KG1 (cell line): ENCODE results near the gene TXLNG.
"Not testable (repeated sequence)": the region's sequence is repeated elsewhere in the genome, so short reads cannot be mapped to it uniquely, and the experiment has no call there.

Experiments used
- DNase-seq: peaks from one replicate; lab custom pipeline; 2025; lab: John Stamatoyannopoulos, UW

Gene TXLNG

GRCh38 chrX:16786139-16786790 is at the start of gene TXLNG:
TXLNG (plus strand) TSS chrX:16786466; CDS start chrX:16786488, 22 bp downstream.
- DNase-seq, result peak; percentile 86

- no peak for DNase-seq
Measured at GRCh38 chrX:16737024-16737423, 49.2 kb upstream of the TXLNG start.

GRCh38 chrX:16739574-16739973 is 46.7 kb upstream of the TXLNG start:
- no peak for DNase-seq

GRCh38 chrX:16743604-16744325 is 42.5 kb upstream of the TXLNG start:
- no peak for DNase-seq

GRCh38 chrX:16745102-16745501 is 41.2 kb upstream of the TXLNG start:
- no peak for DNase-seq

- DNase-seq, result no peak
Measured at GRCh38 chrX:16745659-16746058, 40.6 kb upstream of the TXLNG start.

GRCh38 chrX:16748425-16748824 is 37.8 kb upstream of the TXLNG start:
- DNase-seq, result no peak

GRCh38 chrX:16750136-16750535 is 36.1 kb upstream of the TXLNG start:
- DNase-seq, result no peak

GRCh38 chrX:16754019-16754418 is 32.2 kb upstream of the TXLNG start:
- DNase-seq, result no peak

GRCh38 chrX:16756724-16757123 is 29.5 kb upstream of the TXLNG start:
- DNase-seq, result no peak

GRCh38 chrX:16761500-16761899 is 24.8 kb upstream of the TXLNG start:
- DNase-seq, result not testable (repeated sequence)

GRCh38 chrX:16762579-16762978 is 23.7 kb upstream of the TXLNG start:
- no peak for DNase-seq

- no peak for DNase-seq
Measured at GRCh38 chrX:16765594-16765993, 20.7 kb upstream of the TXLNG start.

GRCh38 chrX:16770970-16771482 is 15.2 kb upstream of the TXLNG start:
- no peak for DNase-seq

- no peak for DNase-seq
Measured at GRCh38 chrX:16771483-16772398, 14.5 kb upstream of the TXLNG start.

GRCh38 chrX:16772460-16772859 is 13.8 kb upstream of the TXLNG start:
- DNase-seq, result no peak

GRCh38 chrX:16774746-16775145 is 11.5 kb upstream of the TXLNG start:
- DNase-seq, result no peak

- DNase-seq, result no peak
Measured at GRCh38 chrX:16778545-16778944, 7.7 kb upstream of the TXLNG start.

GRCh38 chrX:16778993-16779392 is 7.3 kb upstream of the TXLNG start:
- no peak for DNase-seq

GRCh38 chrX:16779815-16780214 is 6.5 kb upstream of the TXLNG start:
- DNase-seq, result not testable (repeated sequence)

- no peak for DNase-seq
Measured at GRCh38 chrX:16783452-16783851, 2.8 kb upstream of the TXLNG start.

GRCh38 chrX:16784440-16784839 is 1.8 kb upstream of the TXLNG start:
- not testable (repeated sequence) for DNase-seq
